ENCODE measurements around the gene DCTN1. TPM values are rescaled to one million over a fixed set of nuclear protein-coding genes. Genes with fewer than 3 reads are reported as not detected.
"Not testable (repeated sequence)": the region's sequence is repeated elsewhere in the genome, so short reads cannot be mapped to it uniquely, and the experiment has no call there.

The DCTN1 gene
- 114 TPM for polyA plus RNA-seq (ENCODE audit: insufficient read length)

GRCh38 chr2:74379851-74380789, at the start of gene DCTN1:
Gene DCTN1, minus strand, starts transcription at chr2:74380311. Its CDS starts 274 bp downstream, at chr2:74380037.
- peak; percentile 70 for DNase-seq

- DNase-seq = no peak
Measured at GRCh38 chr2:74428675-74429074, 48.6 kb upstream of the DCTN1 start.

- no peak for DNase-seq
Measured at GRCh38 chr2:74427551-74427950, 47.4 kb upstream of the DCTN1 start.

GRCh38 chr2:74426181-74426758, 46.2 kb upstream of the DCTN1 start:
- no peak for DNase-seq

- DNase-seq = no peak
Measured at GRCh38 chr2:74425523-74425922, 45.4 kb upstream of the DCTN1 start.

- no peak for DNase-seq
Measured at GRCh38 chr2:74424995-74425406, 44.9 kb upstream of the DCTN1 start.

GRCh38 chr2:74424139-74424992, 44.3 kb upstream of the DCTN1 start:
- DNase-seq = no peak

- no peak for DNase-seq
Measured at GRCh38 chr2:74423231-74424095, 43.4 kb upstream of the DCTN1 start.

GRCh38 chr2:74421221-74421870, 41.2 kb upstream of the DCTN1 start, which contains the start of the genes C2orf81 and WDR54:
Gene C2orf81, minus strand, starts transcription at chr2:74421619. Its CDS starts 59 bp downstream, at chr2:74421560.
Gene WDR54, plus strand, starts transcription at chr2:74421730. Its CDS starts 424 bp downstream, at chr2:74422154.
- DNase-seq = peak; percentile 87

- not testable (repeated sequence) for DNase-seq
Measured at GRCh38 chr2:74420443-74421103, 40.5 kb upstream of the DCTN1 start.

- no peak for DNase-seq
Measured at GRCh38 chr2:74420006-74420405, 39.9 kb upstream of the DCTN1 start.

GRCh38 chr2:74419345-74419744, 39.2 kb upstream of the DCTN1 start:
- DNase-seq = no peak

GRCh38 chr2:74418312-74418711, 38.2 kb upstream of the DCTN1 start:
- no peak for DNase-seq

GRCh38 chr2:74417763-74418162, 37.7 kb upstream of the DCTN1 start:
- no peak for DNase-seq

GRCh38 chr2:74417197-74417596, 37.1 kb upstream of the DCTN1 start:
- DNase-seq = no peak

- DNase-seq = no peak
Measured at GRCh38 chr2:74416778-74417177, 36.7 kb upstream of the DCTN1 start.

- no peak for DNase-seq
Measured at GRCh38 chr2:74415762-74416395, 35.8 kb upstream of the DCTN1 start.

GRCh38 chr2:74414881-74415761, 35.0 kb upstream of the DCTN1 start:
- DNase-seq = peak; percentile 63

GRCh38 chr2:74414441-74414840, 34.3 kb upstream of the DCTN1 start:
- DNase-seq = no peak

All from hindlimb muscle (tissue), 1 donor.